ENCODE results near the gene RANBP1. TPM values are rescaled to one million over a fixed set of nuclear protein-coding genes. Genes with fewer than 3 reads are reported as not detected.

RANBP1 gene
- total RNA-seq, 1 experiment from 2014 or later, result 133 TPM

DNA sequence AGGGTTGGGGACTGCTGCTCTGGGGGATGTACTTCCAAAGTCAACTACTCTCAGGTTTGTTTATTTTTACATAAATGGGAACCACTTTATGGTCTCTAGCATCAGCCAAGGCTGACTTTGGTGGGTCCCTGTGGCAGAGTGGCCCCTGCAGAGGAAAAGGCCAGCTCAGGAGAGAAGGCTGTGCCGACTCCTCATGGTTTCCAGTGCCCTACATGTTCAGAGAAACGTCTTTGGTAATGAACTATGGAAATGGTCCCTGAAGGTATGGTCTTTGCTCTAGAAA, 12.7 kb downstream of the RANBP1 start:
- Histone ChIP-seq H3K9me2 (replicated peaks; ENCODE audit: insufficient read depth, low read length) (no peaks in the 10 kb centered on the region), H3K9me3 (ENCODE audit: low read length) (no peaks in the 10 kb centered on the region), H3K27ac (ENCODE audit: low read length) (peak overlapping the region; percentile 18; the same call in 1 of the 2 replicates), H4K20me1 (ENCODE audit: insufficient read depth, low read depth, low read length) (peaks cover 29% of the 10 kb centered on the region), H3K36me3 (ENCODE audit: insufficient read depth, low read length) (peaks cover 10% of the 10 kb centered on the region), H2AFZ (ENCODE audit: low read length) (no peak overlapping the region), H3K4me1 (ENCODE audit: low read length) (peaks cover 23% of the 10 kb centered on the region), H3K79me2 (ENCODE audit: low read length) (0 out of 2 replicates have a peak, but pooled peaks cover 1% of the 10 kb centered on the region), H3K4me2 (ENCODE audit: low read depth, low read length, poor library complexity, severe bottlenecking) (no peak overlapping the region), H3K27me3 (ENCODE audit: low read length) (no peaks in the 10 kb centered on the region), H3K9ac (ENCODE audit: low read length) (no peak overlapping the region), H3K4me3 (ENCODE audit: low read length) (no peak overlapping the region)
- no peak for DNase-seq

DNA sequence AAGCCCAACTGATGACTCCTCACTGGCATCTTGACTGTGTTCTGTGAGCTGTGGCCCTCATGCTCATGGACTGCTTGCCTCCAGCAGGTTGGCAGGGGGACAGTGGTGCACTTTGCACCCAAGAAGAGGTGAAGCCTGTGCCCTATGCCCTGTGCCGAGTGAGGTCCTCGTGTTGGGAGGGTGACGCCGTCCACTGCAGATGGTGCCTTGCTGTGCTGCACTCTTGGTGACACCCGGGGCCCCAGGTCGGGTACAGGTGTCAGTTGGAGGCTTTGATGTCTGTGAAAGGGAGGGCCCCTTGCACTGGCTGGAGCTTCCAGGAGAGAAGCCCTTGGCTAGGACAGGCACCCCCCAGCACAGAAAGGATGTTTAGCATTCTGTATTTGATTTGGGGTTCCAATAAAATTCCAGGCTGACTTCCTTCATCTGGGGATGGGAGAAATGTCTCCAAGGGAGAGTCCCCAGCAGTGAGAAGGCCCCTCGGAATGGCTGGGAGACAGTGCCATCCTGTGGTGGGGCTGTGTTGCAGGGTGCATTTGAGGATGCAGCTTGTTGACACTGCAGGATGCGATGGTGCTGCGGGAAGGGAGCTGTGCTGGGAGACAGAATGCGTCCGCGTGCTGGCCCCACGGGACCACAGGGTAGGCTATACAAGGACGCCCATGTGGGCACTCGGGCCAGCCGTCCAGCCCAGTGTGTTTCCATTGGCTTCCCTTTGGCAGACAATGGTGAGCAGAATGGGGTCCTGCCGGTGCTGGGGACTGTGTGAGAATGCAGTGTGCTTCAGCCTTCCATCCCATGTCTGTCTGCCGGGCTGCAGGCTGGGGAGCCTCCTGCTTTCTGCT, 13.2 kb downstream of the RANBP1 start:
- no peak overlapping the region for H3K4me2 ChIP-seq (ENCODE audit: low read depth, low read length, poor library complexity, severe bottlenecking)
- H4K20me1 ChIP-seq (ENCODE audit: insufficient read depth, low read depth, low read length), result peaks cover 25% of the 10 kb centered on the region
- peaks cover 7% of the 10 kb centered on the region; the same call in 1 of the 2 replicates for H3K36me3 ChIP-seq (ENCODE audit: insufficient read depth, low read length)
- DNase-seq, result peak; percentile 83
- H3K27ac ChIP-seq (ENCODE audit: low read length), result peak overlapping the region; percentile 18; the same call in 1 of the 2 replicates
- H3K9me3 ChIP-seq (ENCODE audit: low read length), result no peaks in the 10 kb centered on the region
- no peak overlapping the region for H3K9ac ChIP-seq (ENCODE audit: low read length)
- H3K79me2 ChIP-seq (ENCODE audit: low read length), result no peaks in the 10 kb centered on the region
- peaks cover 23% of the 10 kb centered on the region for H3K4me1 ChIP-seq (ENCODE audit: low read length)
- no peak overlapping the region for H2AFZ ChIP-seq (ENCODE audit: low read length)
- H3K9me2 ChIP-seq (replicated peaks; ENCODE audit: insufficient read depth, low read length), result no peaks in the 10 kb centered on the region
- H3K27me3 ChIP-seq (ENCODE audit: low read length), result no peaks in the 10 kb centered on the region
- no peak overlapping the region for H3K4me3 ChIP-seq (ENCODE audit: low read length)

DNA sequence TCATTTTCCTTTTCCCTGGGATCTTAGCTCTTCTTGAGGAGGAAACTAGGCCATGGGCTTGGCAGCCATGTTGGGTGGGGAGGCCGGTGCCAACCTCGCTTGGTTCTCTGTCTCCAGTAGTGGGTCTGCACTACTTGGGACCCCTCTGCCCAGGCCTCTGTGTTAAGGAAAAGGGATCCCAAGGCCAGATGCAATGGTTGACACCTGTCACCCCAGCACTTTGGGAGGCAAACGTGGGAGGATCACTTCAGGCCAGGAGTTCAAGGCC, 13.8 kb downstream of the RANBP1 start:
- H3K27me3 ChIP-seq (ENCODE audit: low read length), result no peaks in the 10 kb centered on the region
- peaks cover 7% of the 10 kb centered on the region; the same call in 1 of the 2 replicates for H3K36me3 ChIP-seq (ENCODE audit: insufficient read depth, low read length)
- H3K9me3 ChIP-seq (ENCODE audit: low read length), result no peaks in the 10 kb centered on the region
- no peak overlapping the region for H3K4me3 ChIP-seq (ENCODE audit: low read length)
- H4K20me1 ChIP-seq (ENCODE audit: insufficient read depth, low read depth, low read length), result peaks cover 25% of the 10 kb centered on the region
- H3K79me2 ChIP-seq (ENCODE audit: low read length), result no peaks in the 10 kb centered on the region
- peaks cover 23% of the 10 kb centered on the region for H3K4me1 ChIP-seq (ENCODE audit: low read length)
- H3K4me2 ChIP-seq (ENCODE audit: low read depth, low read length, poor library complexity, severe bottlenecking), result no peak overlapping the region
- H2AFZ ChIP-seq (ENCODE audit: low read length), result no peak overlapping the region
- DNase-seq, result no peak
- H3K27ac ChIP-seq (ENCODE audit: low read length), result no peak overlapping the region
- no peak overlapping the region for H3K9ac ChIP-seq (ENCODE audit: low read length)
- no peaks in the 10 kb centered on the region for H3K9me2 ChIP-seq (replicated peaks; ENCODE audit: insufficient read depth, low read length)

DNA sequence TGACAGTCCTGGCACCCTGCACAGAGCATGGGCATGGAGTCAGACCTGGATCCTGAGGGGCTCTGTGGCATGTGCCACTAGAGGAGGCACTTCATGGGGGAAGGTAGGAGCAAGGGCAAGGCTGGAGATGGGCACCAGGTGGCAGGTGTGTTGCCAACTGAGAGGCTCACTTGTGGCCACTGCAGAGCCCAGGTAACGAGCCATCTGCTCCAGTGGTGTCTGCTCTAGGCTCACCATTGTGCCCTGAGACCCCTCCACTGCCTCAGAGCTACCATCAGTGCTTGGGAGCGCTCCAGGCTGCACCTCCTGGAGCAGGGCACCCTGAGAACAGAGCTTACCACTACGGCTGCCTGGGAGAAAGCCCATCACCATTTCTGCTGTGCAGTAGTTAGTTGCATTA, 14.4 kb downstream of the RANBP1 start:
- Histone ChIP-seq H3K36me3 (ENCODE audit: insufficient read depth, low read length) (peaks cover 7% of the 10 kb centered on the region; the same call in 1 of the 2 replicates), H3K27ac (ENCODE audit: low read length) (peak overlapping the region; percentile 40; the same call in 1 of the 2 replicates), H4K20me1 (ENCODE audit: insufficient read depth, low read depth, low read length) (peaks cover 28% of the 10 kb centered on the region), H2AFZ (ENCODE audit: low read length) (no peak overlapping the region; the same call in 1 of the 2 replicates), H3K9ac (ENCODE audit: low read length) (peak overlapping the region; percentile 89), H3K4me1 (ENCODE audit: low read length) (peaks cover 25% of the 10 kb centered on the region), H3K9me3 (ENCODE audit: low read length) (no peaks in the 10 kb centered on the region), H3K4me2 (ENCODE audit: low read depth, low read length, poor library complexity, severe bottlenecking) (peak overlapping the region; percentile 92), H3K27me3 (ENCODE audit: low read length) (no peaks in the 10 kb centered on the region), H3K4me3 (ENCODE audit: low read length) (peak overlapping the region; percentile 88; the same call in 1 of the 2 replicates), H3K79me2 (ENCODE audit: low read length) (no peaks in the 10 kb centered on the region), H3K9me2 (replicated peaks; ENCODE audit: insufficient read depth, low read length) (no peaks in the 10 kb centered on the region)
- peak; percentile 52 for DNase-seq

DNA sequence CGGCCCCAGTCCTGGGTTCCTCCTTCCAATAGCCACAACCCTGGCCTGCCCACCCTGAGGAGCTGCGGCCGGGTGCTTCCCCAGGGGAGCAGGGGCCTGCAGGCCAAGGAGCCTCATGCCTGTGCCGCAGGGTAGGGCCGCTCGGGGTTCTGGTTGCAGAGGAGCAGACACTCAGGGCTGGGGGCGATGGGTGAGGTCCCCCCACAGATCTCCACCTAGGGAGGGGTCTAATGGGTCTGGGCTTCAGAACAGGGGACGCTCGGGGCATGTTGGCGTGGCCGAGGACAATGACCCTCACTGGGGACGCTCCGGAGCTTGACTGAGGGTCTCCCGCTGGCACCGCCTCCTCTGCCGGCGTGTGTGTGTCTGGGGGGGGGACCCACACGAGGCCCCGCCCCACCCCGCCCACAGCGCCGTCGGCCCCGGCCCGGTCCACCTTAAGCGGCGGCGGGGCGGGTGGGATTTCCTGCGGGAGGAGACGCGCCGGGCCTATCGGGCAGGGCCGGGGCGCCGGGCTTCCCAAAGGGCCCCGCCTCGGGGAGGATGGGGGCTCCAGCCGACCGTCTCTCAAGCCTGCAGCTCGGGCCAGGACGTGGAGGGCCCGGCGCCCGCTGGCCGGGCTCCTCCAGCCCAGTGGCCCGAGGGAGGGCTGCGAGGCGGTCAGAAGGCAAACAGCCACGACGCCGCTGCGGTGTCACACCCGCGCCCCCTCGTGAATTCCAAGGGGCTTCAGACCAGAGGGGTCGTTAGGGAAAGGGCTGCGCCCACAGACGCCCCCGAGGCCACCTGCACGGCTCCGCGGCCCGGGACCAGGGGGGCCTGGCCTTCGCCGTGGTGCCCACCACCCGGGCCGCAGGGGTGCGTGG, 15.1 kb downstream of the RANBP1 start:
- Histone ChIP-seq H3K27ac (ENCODE audit: low read length) (peak overlapping the region; percentile 60), H3K4me2 (ENCODE audit: low read depth, low read length, poor library complexity, severe bottlenecking) (peak overlapping the region; percentile 92), H3K79me2 (ENCODE audit: low read length) (no peaks in the 10 kb centered on the region), H3K9me2 (replicated peaks; ENCODE audit: insufficient read depth, low read length) (no peaks in the 10 kb centered on the region), H3K9ac (ENCODE audit: low read length) (peak overlapping the region; percentile 89), H3K27me3 (ENCODE audit: low read length) (no peaks in the 10 kb centered on the region), H2AFZ (ENCODE audit: low read length) (peak overlapping the region; percentile 71; the same call in 1 of the 2 replicates), H3K36me3 (ENCODE audit: insufficient read depth, low read length) (peaks cover 2% of the 10 kb centered on the region; the same call in 1 of the 2 replicates), H4K20me1 (ENCODE audit: insufficient read depth, low read depth, low read length) (peaks cover 27% of the 10 kb centered on the region), H3K4me3 (ENCODE audit: low read length) (peak overlapping the region; percentile 88), H3K9me3 (ENCODE audit: low read length) (no peaks in the 10 kb centered on the region), H3K4me1 (ENCODE audit: low read length) (peaks cover 31% of the 10 kb centered on the region)
- peak; percentile 87 for DNase-seq

DNA sequence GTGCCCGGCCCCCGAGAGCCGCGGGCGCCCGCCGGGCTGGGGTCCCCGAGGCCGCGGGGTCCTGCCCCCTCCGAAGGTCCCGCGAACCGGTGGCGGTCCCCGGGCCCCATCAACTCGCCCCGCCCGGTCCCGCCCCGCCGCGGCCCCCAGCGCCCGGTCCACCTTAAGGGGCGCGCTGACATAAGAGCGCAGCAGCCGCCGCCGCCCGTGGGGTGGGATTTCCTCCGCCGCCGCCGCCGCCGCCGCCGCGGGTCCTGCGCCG, 15.6 kb downstream of the RANBP1 start, which contains the start of gene ZDHHC8:
ZDHHC8 (plus strand) TSS at position 208 of the 262 bp plus-strand sequence. CDS start 144 bp downstream, outside the sequence.
- Histone ChIP-seq H3K27me3 (ENCODE audit: low read length) (no peaks in the 10 kb centered on the region), H3K4me3 (ENCODE audit: low read length) (peak within 1 kb of the TSS; percentile 88), H3K4me2 (ENCODE audit: low read depth, low read length, poor library complexity, severe bottlenecking) (peak within 1 kb of the TSS; percentile 92), H3K9me3 (ENCODE audit: low read length) (no peaks in the 10 kb centered on the region), H3K36me3 (ENCODE audit: insufficient read depth, low read length) (no peaks in the 10 kb centered on the region), H3K4me1 (ENCODE audit: low read length) (peaks cover 31% of the 10 kb centered on the region), H4K20me1 (ENCODE audit: insufficient read depth, low read depth, low read length) (peaks cover 31% of the 10 kb centered on the region), H3K9me2 (replicated peaks; ENCODE audit: insufficient read depth, low read length) (no peaks in the 10 kb centered on the region), H2AFZ (ENCODE audit: low read length) (peak within 1 kb of the TSS; percentile 71; the same call in 1 of the 2 replicates), H3K79me2 (ENCODE audit: low read length) (no peaks in the 10 kb centered on the region), H3K9ac (ENCODE audit: low read length) (peak within 1 kb of the TSS; percentile 89), H3K27ac (ENCODE audit: low read length) (peak within 1 kb of the TSS; percentile 60)
- DNase-seq, result peak; percentile 67

DNA sequence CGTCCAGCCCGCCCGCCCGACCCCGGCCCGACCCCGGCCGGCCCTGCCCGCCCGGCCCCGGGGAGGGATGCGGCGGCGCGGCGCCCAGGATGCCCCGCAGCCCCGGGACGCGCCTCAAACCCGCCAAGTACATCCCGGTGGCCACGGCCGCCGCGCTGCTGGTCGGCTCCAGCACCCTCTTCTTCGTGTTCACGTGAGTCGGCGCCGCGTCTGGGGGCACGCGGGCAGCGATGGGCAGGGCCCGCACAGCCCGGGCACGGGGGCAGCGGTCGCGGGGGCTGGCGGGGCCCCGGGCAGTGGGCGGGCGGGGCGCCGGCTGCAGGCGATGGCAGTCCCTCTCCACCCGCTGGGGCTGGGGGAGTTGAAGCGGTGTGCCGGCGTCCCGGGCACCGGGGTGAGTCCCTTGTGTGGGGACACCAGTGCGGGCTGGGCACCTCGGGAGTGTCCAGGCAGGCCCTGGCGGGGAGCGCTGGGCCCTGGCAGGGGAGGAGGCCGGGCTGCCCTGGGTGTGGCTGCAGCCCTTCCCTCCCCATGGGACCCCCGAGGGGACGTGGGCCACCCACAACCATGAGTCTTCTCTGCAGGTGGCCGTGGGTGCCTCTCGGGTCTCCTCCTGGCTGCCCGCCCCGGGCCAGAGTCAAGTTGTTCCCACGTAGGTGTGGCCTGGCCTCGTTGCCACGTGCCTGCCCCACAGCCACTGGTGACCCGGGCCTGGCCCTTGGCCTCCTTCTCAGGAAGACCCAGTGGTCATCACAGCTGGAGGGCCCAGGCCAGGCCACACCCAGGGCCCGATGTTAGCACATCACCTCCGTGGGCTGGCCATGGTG, 16.2 kb downstream of the RANBP1 start:
- Histone ChIP-seq H4K20me1 (ENCODE audit: insufficient read depth, low read depth, low read length) (peaks cover 33% of the 10 kb centered on the region), H3K9ac (ENCODE audit: low read length) (peak overlapping the region; percentile 80), H3K27ac (ENCODE audit: low read length) (no peak overlapping the region), H3K4me2 (ENCODE audit: low read depth, low read length, poor library complexity, severe bottlenecking) (peak overlapping the region; percentile 83), H3K79me2 (ENCODE audit: low read length) (no peaks in the 10 kb centered on the region), H3K4me1 (ENCODE audit: low read length) (peaks cover 33% of the 10 kb centered on the region), H3K27me3 (ENCODE audit: low read length) (no peaks in the 10 kb centered on the region), H2AFZ (ENCODE audit: low read length) (no peak overlapping the region; the same call in 1 of the 2 replicates), H3K9me2 (replicated peaks; ENCODE audit: insufficient read depth, low read length) (no peaks in the 10 kb centered on the region), H3K9me3 (ENCODE audit: low read length) (no peaks in the 10 kb centered on the region), H3K4me3 (ENCODE audit: low read length) (peak overlapping the region; percentile 81), H3K36me3 (ENCODE audit: insufficient read depth, low read length) (no peaks in the 10 kb centered on the region)
- peak; percentile 54 for DNase-seq

Measured in Karpas-422 (cell line).